PC-3 (cell line): ENCODE results near the gene ZBTB43. TPM values are rescaled to one million over a fixed set of nuclear protein-coding genes. Genes with fewer than 3 reads are reported as not detected.
A peak's percentile ranks its signal among the peaks of the same experiment; 100 is the strongest.

Experiments
- ATAC-seq: fragments of 200-7000 bp; cut with Tn5 transposase; 2 replicates; pipeline ENCODE4 v1.9.1; 2020; ENCODE audit warnings: mild to moderate bottlenecking, moderate library complexity
- BruUV-seq: library from RNA; stranded (reverse); fragments of 400-500 nt; replicated peaks from 2 replicates; lab custom pipeline; 2021; lab: Mats Ljungman, UMichigan
- CTCF ChIA-PET: fragments of 300-600 bp; sonication (Branson Sonifier 250); formaldehyde crosslinking; loops from one replicate; lab custom pipeline; 2022; ENCODE audit warnings: antibody characterized with exemption; lab: Charles Lee
- POLR2A ChIA-PET: fragments of 300-600 bp; sonication (Branson Sonifier 250); formaldehyde crosslinking; loops from one replicate; lab custom pipeline; 2022; ENCODE audit warnings: antibody characterized with exemption; ENCODE audit not compliant: unreplicated experiment; lab: Charles Lee
- DNase-seq: peaks from one replicate; pipeline ENCODE4 v3.0.0-alpha.2; 2015
- H2AFZ ChIP-seq: fragments of 300-600 bp; sonication (generic); 2 replicates; pipeline ENCODE4 v1.6.0; 2016; ENCODE audit warnings: antibody characterized with exemption, low read length
- H3F3A ChIP-seq: fragments of 300-600 bp; sonication (generic); one replicate; pipeline ENCODE4 v1.6.0; 2017; ENCODE audit warnings: antibody characterized with exemption, low read length, control low read depth, mild to moderate bottlenecking; ENCODE audit not compliant: unreplicated experiment
- H3K27ac ChIP-seq: fragments of 300-600 bp; sonication (generic); 2 replicates; pipeline ENCODE4 v1.5.1; 2016; ENCODE audit warnings: mild to moderate bottlenecking, low read length
- H3K27me3 ChIP-seq: fragments of 300-600 bp; sonication (generic); 2 replicates; pipeline ENCODE4 v1.6.1; 2016; ENCODE audit warnings: low read length, mixed read lengths
- H3K36me3 ChIP-seq: fragments of 300-600 bp; sonication (generic); 2 replicates; pipeline ENCODE4 v1.6.1; 2016; ENCODE audit warnings: low read depth, mixed run types, low read length, mixed read lengths
- H3K4me1 ChIP-seq: fragments of 300-600 bp; sonication (generic); 2 replicates; pipeline ENCODE4 v1.5.1; 2016; ENCODE audit warnings: low read length; ENCODE audit not compliant: insufficient read depth
- H3K4me2 ChIP-seq: fragments of 300-600 bp; sonication (generic); 2 replicates; pipeline ENCODE4 v1.6.0; 2016; ENCODE audit warnings: low read length
- H3K4me3 ChIP-seq: fragments of 300-600 bp; sonication (generic); 2 replicates; pipeline ENCODE4 v1.5.1; 2016; ENCODE audit warnings: mild to moderate bottlenecking, low read length, mixed read lengths
- H3K79me2 ChIP-seq: fragments of 300-600 bp; sonication (generic); 2 replicates; pipeline ENCODE4 v1.6.1; 2017; ENCODE audit warnings: low read length, mixed read lengths
- H3K9ac ChIP-seq: fragments of 300-600 bp; sonication (generic); 2 replicates; pipeline ENCODE4 v1.6.0; 2016; ENCODE audit warnings: mild to moderate bottlenecking, low read length
- H3K9me2 ChIP-seq: fragments of 300-600 bp; sonication (generic); replicated peaks from 2 replicates; pipeline ENCODE4 v1.6.1; 2016; ENCODE audit warnings: mixed run types, low read length, mixed read lengths
- H3K9me3 ChIP-seq: fragments of 300-600 bp; sonication (generic); 2 replicates; pipeline ENCODE4 v1.6.1; 2016; ENCODE audit warnings: low read length, mixed read lengths
- H4K20me1 ChIP-seq: fragments of 300-600 bp; sonication (generic); 2 replicates; pipeline ENCODE4 v1.6.1; 2016; ENCODE audit warnings: low read length, mixed read lengths
- CTCF ChIP-seq: fragments of 300-600 bp; sonication (generic); conservative IDR thresholded peaks from 2 replicates; pipeline ENCODE4 v1.5.1; 2017; ENCODE audit warnings: antibody characterized with exemption, low read depth, mild to moderate bottlenecking, low read length
- EZH2 ChIP-seq: fragments of 300-600 bp; sonication (generic); IDR thresholded peaks from one replicate; pipeline ENCODE4 v1.6.1; 2017; ENCODE audit warnings: antibody characterized with exemption, mild to moderate bottlenecking, low read length; ENCODE audit not compliant: unreplicated experiment
- EZH2phosphoT487 ChIP-seq: fragments of 300-600 bp; sonication (generic); IDR thresholded peaks from 2 replicates; pipeline ENCODE4 v1.6.1; 2018; ENCODE audit warnings: mild to moderate bottlenecking, antibody characterized with exemption, low read length, borderline replicate concordance
- intact Hi-C: fragments of 100-400 bp; cut with micrococcal nuclease; formaldehyde crosslinking; loops from 2 replicates; pipeline ENCODE4 v1.9.0; 2023
- total RNA-seq: library from RNA; depleted of rRNA; stranded (reverse); fragments of >200 nt; gene quantifications from 2 replicates; pipeline ENCODE4 v1.2.3, GENCODE V29; 2014

ZBTB43 gene
- total RNA-seq, 1 experiment from 2014 or later = 5.9 TPM

- no peaks in the 10 kb centered on the region for H3K9me2 ChIP-seq
- peak within 1 kb of the TSS; percentile 79 for H3K9ac ChIP-seq
- TSS peak; percentile 58 for BruUV-seq
- peak within 1 kb of the TSS; percentile 97 for H3K4me2 ChIP-seq
- no peaks in the 10 kb centered on the region for H3F3A ChIP-seq
- CTCF ChIA-PET = interaction anchor here (0.6 kb wide), 3 partner anchors 20 to 52 kb away, joined by 3 to 7 read pairs (median 5); no protein-coding TSS in a partner anchor
- no peaks in the 10 kb centered on the region for H3K9me3 ChIP-seq
- 0 out of 2 replicates have a peak, but pooled peaks cover 5% of the 10 kb centered on the region for H4K20me1 ChIP-seq
- ATAC-seq (peak; percentile 64), DNase-seq (peak; percentile 47)
- H3K36me3 ChIP-seq = no peaks in the 10 kb centered on the region
- POLR2A ChIA-PET = no interaction called here
- H3K27me3 ChIP-seq = no peaks in the 10 kb centered on the region
- H3K79me2 ChIP-seq = peaks cover 32% of the 10 kb centered on the region
- H2AFZ ChIP-seq = peak within 1 kb of the TSS; percentile 77
- intact Hi-C loops = loop anchor here (10.0 kb wide), 1 partner anchor 55 kb away; the partner anchor contains the start of gene RALGPS1
- H3K4me1 ChIP-seq = peaks cover 17% of the 10 kb centered on the region
- H3K27ac ChIP-seq = peak within 1 kb of the TSS; percentile 44
- TF ChIP-seq EZH2phosphoT487 = no peak
- no peak for TF ChIP-seq EZH2
- peak; percentile 84 for TF ChIP-seq CTCF
- peak within 1 kb of the TSS; percentile 87 for H3K4me3 ChIP-seq
These were observed 55.4 kb downstream of the ZBTB43 start, which contains the start of gene ZBTB34 for GRCh38 chr9:126860077-126860756. ZBTB34 (plus strand) TSS chr9:126860639; CDS start chr9:126879400, 18,761 bp downstream.

GRCh38 chr9:126860757-126861466 lies 56.1 kb downstream of the ZBTB43 start:
- peak overlapping the region; percentile 68 for H3K9ac ChIP-seq
- POLR2A ChIA-PET = no interaction called here
- DNase-seq (peak; percentile 19), ATAC-seq (peak; percentile 66)
- H4K20me1 ChIP-seq = 0 out of 2 replicates have a peak, but pooled peaks cover 5% of the 10 kb centered on the region
- H3K4me3 ChIP-seq = peak overlapping the region; percentile 87
- no peak overlapping the region for H3K27ac ChIP-seq
- TF ChIP-seq EZH2phosphoT487 (no peak), EZH2 (no peak), CTCF (no peak)
- H3F3A ChIP-seq = no peaks in the 10 kb centered on the region
- no peaks in the 10 kb centered on the region for H3K9me2 ChIP-seq
- H3K4me2 ChIP-seq = peak overlapping the region; percentile 97
- CTCF ChIA-PET = no interaction called here
- H3K36me3 ChIP-seq = no peaks in the 10 kb centered on the region
- H3K79me2 ChIP-seq = peaks cover 32% of the 10 kb centered on the region
- H3K27me3 ChIP-seq = no peaks in the 10 kb centered on the region
- no peaks in the 10 kb centered on the region for H3K9me3 ChIP-seq
- BruUV-seq = no TSS peak
- intact Hi-C loops = loop anchor here (10.0 kb wide), 1 partner anchor 54 kb away; the partner anchor contains the start of gene RALGPS1
- peaks cover 17% of the 10 kb centered on the region for H3K4me1 ChIP-seq
- H2AFZ ChIP-seq = peak overlapping the region; percentile 53
